ENCODE data around the gene OR10C1.
"Not testable (repeated sequence)": the region's sequence is repeated elsewhere in the genome, so short reads cannot be mapped to it uniquely, and the experiment has no call there.

The OR10C1 gene, protein sequence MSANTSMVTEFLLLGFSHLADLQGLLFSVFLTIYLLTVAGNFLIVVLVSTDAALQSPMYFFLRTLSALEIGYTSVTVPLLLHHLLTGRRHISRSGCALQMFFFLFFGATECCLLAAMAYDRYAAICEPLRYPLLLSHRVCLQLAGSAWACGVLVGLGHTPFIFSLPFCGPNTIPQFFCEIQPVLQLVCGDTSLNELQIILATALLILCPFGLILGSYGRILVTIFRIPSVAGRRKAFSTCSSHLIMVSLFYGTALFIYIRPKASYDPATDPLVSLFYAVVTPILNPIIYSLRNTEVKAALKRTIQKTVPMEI

DNA sequence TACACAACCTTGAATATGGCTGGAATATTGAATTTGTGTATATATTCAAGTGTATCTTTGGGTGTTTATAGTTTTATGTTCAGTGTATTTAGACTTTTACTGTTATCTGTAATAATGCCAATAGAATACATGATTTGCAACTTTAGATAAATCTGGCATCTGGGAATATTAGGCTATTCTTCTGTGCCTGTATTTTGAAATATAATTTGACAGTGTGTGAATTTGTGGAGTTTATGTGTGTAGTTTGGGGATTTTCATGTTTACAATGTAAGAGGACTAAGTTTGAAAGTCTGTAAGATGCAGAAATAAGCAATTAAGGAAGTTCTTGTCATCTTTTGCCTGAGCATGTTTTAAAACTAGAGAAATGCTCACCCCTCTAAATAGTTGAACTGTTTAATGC is at the start of gene OR10C1:
TSS of gene OR10C1 (plus strand) at position 301 of the 400 bp plus-strand sequence. CDS start 710 bp downstream, outside the sequence.
- DNase-seq (ENCODE audit: low read depth in 2 of 3, low spot score in 1 of 3): no peak

DNA sequence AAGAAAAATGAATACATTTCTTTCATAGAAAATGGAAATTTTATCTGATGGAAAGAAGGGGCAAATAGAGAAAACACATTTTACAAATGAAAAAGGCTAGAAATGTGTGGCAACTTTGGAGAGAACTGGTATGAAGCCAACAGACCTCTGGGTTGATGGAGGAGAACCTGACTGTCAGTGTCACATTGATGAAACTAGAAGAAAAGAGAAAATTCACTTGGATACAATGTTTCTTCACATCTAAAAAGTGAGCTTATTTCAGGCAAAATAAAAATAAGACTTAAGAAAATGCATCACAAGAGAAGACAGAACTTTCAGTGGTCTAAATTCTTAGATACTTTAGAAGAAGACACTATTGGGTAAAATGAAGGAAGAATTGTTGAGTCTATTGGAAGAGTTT is 43.8 kb upstream of the OR10C1 start, which contains the start of gene OR12D2:
TSS of gene OR12D2 (plus strand) at position 301 of the 400 bp plus-strand sequence. CDS start 1,069 bp downstream, outside the sequence.
- no peak for DNase-seq (ENCODE audit: low read depth in 2 of 3, low spot score in 1 of 3)

DNA sequence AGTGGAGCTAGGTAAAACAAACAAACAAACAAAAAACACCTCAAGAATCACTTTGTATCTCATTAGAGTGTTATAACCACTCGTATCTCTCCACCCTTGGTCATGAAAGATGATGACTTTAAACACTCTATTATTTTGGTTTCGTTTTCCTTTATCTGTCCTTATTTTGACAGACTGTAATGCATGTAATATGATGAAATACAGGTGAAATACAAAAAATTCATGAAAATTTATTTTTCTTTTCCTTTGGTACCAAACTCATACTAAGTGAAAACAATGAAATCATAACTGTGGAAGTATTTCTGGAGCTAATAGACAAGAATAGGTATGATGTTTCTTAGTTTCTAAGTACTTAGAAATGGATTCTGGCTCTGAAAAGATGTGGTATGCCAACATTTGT is 39.6 kb upstream of the OR10C1 start:
- DNase-seq (ENCODE audit: low read depth in 2 of 3, low spot score in 1 of 3): no peak

DNA sequence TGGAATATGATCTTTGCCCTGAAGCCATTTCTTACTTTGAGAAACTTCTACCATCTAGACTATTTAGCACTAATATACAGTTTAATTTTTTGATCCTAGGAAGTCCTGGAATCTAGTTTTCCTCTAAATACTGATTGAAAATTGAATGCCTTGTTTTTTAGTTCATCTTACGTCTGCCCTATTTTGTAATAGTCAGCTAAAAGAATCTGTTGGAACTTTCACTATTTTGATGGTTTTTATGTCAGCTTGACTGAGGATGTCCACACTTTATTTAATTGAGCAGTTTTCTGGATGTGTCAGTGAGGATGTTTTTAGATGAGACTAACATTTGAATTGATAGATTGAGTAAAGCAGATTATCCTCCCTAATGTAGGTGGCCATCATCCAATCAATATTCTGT is 35.3 kb upstream of the OR10C1 start:
- DNase-seq (ENCODE audit: low read depth in 2 of 3, low spot score in 1 of 3): no peak

DNA sequence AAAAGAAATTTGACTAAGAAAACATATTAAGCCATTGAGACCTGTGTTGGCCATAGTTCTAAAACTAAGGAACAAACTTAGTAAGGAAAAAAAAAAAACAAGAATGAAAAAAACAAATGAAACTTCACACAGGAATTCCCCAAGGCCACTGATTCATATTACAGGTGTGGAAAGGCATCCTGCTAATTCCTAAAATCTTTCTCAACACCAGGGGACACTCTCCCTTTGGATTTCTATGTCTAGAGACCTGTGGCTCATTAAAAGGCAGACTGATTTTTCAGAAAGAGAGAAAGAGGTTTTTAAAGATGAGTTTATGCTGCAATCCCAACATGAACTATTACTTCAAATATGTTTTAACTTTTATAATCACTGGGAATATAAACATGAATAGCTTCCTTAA is 24.5 kb upstream of the OR10C1 start, which contains the start of gene OR12D1:
TSS of gene OR12D1 (plus strand) at position 341 of the 400 bp plus-strand sequence.
- no peak for DNase-seq (ENCODE audit: low read depth in 2 of 3, low spot score in 1 of 3)

DNA sequence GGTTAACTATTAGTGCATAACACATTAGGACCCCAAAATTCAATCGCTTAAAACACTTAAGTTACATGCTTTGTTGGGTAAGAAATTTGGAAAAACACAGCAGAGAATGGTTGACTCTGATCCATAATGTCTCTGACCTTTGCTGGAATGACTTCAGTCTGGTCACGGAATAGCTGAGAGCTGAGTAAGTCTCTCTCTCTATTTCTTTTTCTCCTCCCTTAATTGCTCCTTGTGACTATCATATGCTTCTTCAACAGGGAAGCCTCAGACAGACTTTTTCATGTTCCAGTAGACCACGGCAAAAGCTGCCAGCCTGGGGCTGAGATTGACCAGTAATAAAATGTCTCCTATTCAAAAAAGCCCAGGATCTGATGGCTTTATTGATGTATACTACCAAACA is 19.6 kb upstream of the OR10C1 start:
- DNase-seq (ENCODE audit: low read depth in 2 of 3, low spot score in 1 of 3): no peak

DNA sequence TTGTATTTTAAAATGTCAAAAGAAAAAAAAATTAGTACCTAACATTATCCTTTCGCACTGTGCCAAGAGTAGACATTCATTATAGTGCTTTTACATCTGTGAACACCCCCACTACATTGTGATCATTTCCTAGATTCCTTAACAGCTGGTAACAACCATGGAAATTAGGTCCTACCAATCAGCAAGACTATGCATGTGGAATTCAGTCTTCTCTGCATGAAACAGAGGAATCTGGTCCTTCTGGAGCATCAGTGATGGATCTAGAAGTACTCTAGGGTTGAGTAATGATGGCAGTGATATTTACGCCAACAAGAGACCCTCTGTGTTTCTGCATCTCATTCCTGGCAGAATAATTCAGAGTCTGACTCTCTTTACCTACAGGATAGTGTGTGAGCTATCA is 14.9 kb upstream of the OR10C1 start:
- no peak for DNase-seq (ENCODE audit: low read depth in 2 of 3, low spot score in 1 of 3)

DNA sequence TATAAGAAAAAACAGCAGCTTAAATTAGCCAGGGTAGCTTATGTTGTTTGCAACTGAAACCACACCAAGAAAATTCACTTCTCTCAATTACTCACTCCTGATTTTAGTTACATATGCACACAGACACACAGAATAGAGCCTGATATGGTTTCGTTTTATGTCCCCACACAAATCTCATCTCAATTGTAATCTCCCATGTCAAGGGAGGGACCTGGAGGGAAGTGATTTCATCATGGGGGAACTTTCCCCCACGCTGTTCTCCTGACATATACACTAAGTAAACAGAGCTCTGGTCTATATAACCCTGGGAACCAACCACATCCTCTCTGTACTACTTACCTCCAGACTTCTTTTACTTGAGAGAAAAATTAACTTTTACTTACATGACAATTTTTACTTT is 14.5 kb upstream of the OR10C1 start:
- no peak for DNase-seq (ENCODE audit: low read depth in 2 of 3, low spot score in 1 of 3)

DNA sequence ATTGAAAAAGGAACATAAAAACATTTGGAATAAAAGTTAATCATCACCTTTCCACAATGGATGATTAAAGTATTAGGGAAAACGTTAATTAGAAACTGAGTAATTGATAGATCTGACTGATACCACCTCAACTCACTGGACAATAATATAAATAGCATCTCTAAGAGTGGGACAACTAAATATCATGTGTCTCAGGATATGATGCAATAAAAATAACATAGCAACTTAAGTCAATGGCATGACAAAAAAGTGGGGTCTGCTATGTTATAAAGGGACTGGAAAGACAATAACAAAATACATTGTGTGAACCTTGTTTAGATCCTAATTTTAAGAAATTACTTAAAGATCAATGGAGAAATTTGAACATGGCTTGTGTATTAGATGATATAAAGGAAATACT is 14.0 kb upstream of the OR10C1 start:
- no peak for DNase-seq (ENCODE audit: low read depth in 2 of 3, low spot score in 1 of 3)

DNA sequence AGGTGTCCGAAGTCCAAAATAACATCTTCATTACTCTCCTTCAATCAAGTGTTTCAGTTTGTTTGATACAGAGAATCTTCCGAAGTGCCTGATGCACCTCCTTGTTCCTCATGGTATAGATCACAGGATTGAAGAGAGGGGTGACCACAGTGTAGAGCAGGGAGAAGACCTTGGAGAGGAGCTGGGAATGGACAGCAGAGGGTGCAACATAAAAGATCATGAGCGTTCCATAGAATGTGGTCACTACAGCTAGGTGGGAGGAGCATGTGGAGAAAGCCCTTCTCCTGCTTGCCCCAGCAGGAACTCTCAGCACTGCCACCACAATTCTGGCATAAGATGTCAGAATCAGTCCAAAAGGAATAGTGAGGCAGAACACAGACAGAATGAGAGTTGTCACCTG is 12.5 kb upstream of the OR10C1 start:
- DNase-seq (ENCODE audit: low read depth in 2 of 3, low spot score in 1 of 3): no peak

DNA sequence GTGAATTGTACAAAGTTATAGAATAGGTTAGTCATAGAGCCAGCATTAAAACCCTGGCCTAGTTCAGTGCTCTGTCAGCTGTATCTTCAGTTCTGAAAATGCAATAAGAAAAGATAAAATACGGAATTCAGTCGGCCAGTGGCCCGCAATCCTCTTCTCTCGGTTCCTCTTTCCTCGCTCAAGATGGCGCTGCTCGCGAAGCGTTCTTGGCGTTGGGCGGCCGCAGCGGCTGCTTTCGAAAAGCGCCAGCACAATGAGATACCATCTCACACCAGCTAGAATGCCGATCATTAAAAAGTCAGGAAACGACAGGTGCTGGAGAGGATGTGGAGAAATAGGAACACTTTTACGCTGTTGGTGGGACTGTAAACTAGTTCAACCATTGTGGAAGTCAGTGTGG is 2.4 kb upstream of the OR10C1 start:
- DNase-seq (ENCODE audit: low read depth in 2 of 3, low spot score in 1 of 3): not testable (repeated sequence)

DNA sequence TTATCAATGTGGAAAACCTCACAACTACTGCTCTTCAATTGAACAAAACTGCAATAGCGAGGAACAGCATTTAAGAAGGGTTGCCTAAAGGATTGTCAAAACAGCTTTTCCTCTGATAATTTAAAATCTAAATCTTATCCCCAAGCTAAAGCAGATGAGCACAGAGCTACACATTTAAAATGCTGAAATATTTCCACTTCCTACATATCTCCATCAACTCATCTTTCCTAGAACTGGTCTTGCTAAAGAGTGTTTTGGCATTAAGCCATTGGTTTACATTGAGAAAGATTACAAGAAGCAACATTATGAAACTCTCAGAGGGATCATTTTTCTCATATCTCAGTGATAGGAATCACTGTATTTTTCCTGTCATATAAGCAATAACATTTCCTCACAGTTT is 3.6 kb downstream of the OR10C1 start:
- DNase-seq (ENCODE audit: low read depth in 2 of 3, low spot score in 1 of 3): no peak

DNA sequence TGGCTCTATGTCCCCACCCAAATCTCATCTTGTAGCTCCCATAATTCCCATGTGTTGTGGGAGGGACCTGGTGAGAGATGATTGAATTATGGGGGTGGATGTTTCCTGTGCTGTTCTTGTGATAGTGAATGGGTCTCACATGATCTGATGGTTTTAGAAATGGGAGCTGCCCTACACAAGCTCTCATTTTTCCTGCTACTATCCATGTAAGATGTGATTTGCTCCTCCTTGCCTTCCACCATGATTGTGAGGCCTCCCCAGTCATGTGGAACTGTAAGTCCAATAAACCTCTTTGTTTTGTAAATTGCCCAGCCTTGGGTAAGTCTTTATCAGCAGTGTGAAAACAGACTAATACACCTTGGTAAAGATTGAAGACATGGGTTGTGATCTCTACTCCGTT is 4.9 kb downstream of the OR10C1 start:
- DNase-seq (ENCODE audit: low read depth in 2 of 3, low spot score in 1 of 3): not testable (repeated sequence)

DNA sequence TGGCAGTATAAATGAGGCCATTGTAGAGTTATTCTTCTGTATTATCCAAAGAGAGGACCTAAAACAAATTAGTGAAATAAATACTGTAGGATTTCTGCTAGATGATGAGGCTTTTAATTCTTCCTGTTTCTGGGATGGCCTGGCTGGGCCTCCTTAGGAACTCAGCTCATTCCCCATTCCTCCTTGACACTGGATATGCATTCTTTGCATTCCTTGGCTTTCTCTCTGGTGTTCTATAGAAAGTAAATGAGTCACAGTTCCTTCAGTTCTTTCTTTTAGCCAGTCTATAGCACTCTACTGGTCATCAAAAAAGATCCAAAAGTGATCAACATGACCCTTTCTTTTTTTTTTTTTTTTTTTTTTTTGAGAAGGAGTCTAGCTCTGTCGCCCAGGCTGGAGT is 8.6 kb downstream of the OR10C1 start:
- DNase-seq (ENCODE audit: low read depth in 2 of 3, low spot score in 1 of 3): no peak

DNA sequence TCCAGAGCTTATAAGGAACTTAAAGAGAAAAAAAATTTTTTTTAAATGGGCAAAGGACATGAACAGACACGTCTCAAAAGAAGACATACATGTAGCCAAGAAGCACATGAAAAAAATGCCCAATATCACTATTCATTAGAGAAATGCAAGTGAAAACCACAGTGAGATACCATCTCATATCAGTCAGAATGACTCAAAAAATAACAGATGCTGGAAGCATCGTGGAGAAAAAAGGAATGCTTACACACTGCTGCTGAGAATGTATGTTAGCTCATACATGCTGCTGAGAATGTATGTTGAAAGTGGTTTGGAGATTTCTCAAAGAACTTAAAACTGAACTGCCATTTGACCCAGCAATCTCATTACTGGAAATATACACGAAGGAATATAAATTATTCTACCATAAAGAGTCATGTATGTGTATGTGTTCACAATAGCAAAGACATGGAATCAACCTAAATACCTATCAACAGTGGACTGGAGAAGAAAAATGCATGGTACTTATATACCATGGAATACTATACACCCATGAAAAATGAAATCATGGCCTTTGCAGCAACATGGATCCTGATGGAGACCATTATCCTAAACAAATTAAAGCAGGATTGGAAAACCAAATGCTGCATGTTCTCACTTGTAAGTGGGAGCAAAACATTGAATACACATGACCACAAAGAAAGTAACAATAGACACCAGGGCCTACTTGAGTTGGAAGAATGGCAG is 12.5 kb downstream of the OR10C1 start:
- no peak for DNase-seq (ENCODE audit: low read depth in 2 of 3, low spot score in 1 of 3)

DNA sequence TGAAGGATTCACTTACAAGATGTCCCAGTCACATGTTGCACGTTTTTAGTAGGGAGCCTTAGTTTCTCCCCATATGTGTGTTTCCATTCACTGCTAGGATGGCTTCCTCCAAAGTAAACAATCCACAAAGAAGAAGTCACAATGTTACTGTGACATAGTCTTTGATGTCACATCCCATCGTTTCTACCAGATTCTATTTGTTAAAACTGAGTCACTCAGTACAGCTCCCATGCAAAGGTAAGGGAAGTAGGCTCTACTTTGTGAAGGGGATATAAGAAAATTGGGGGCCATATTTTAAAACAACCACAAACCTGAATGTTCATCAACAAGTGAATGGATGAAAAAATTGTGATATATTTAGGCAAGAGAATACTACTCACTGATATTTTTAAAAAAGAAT is 17.9 kb downstream of the OR10C1 start, which contains the start of the genes OR11A1 and OR2H1:
TSS of gene OR11A1 (minus strand) at position 101 of the 400 bp plus-strand sequence. CDS start 29,430 bp downstream, outside the sequence.
TSS of gene OR2H1 (plus strand) at position 185 of the 400 bp plus-strand sequence. CDS start 4,615 bp downstream, outside the sequence.
- DNase-seq (ENCODE audit: low read depth in 2 of 3, low spot score in 1 of 3): no peak

DNA sequence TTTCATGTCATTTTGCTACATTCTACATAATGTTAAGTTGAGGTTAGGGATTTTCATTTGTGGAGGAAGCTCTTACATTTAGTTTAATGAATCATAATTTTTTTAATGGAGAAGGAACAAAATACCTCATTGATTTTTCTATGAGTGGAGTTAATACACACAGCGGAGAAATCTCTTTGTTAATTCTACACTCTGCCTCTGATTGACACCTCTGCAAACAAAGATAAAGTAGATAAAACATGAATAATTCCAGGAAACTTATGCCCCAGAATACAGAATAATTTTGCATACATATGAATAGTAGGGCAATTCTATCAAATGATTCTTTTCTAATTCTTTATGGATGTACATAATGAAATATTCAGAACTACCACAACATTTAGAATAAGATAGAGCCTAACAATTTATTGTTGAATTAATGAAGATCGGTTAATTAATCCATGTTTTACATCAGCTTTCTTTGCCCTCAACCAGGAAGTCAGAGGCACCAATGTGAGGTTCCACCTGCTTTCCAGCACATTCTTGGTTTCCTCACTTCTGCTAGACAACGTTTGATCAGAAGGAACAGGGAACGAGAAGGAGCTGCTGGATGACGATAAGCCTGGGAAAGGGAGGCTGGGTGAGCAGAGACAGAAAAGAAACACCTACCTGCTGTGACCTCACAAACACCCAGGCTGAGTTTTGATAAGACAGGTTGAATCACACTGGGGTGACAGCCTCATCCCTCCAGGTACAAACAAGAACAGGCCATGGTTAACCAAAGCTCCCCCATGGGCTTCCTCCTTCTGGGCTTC is 22.1 kb downstream of the OR10C1 start:
- DNase-seq (ENCODE audit: low read depth in 2 of 3, low spot score in 1 of 3): no peak

DNA sequence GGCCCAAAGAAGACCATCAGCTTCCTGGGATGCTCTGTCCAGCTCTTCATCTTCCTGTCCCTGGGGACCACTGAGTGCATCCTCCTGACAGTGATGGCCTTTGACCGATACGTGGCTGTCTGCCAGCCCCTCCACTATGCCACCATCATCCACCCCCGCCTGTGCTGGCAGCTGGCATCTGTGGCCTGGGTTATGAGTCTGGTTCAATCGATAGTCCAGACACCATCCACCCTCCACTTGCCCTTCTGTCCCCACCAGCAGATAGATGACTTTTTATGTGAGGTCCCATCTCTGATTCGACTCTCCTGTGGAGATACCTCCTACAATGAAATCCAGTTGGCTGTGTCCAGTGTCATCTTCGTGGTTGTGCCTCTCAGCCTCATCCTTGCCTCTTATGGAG is 22.9 kb downstream of the OR10C1 start:
- no peak for DNase-seq (ENCODE audit: low read depth in 2 of 3, low spot score in 1 of 3)

DNA sequence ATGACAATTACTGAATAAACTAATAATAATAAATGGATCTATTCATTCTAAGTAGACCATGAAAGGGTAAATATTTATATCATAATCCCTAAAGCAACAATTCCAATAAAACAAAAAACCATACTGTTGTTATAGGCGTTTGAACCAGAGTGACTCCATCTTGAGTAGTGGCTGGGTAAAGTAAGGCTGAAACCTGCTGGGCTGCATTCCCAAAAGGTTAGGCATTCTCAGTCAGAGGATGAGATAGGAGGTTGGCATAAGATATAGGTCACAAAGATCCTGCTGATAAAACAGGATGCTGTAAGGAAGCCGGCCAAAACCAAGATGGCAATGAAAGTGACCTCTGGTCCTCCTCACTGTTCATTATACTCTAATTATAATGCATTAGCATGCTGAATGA is 26.2 kb downstream of the OR10C1 start:
- DNase-seq (ENCODE audit: low read depth in 2 of 3, low spot score in 1 of 3): no peak

DNA sequence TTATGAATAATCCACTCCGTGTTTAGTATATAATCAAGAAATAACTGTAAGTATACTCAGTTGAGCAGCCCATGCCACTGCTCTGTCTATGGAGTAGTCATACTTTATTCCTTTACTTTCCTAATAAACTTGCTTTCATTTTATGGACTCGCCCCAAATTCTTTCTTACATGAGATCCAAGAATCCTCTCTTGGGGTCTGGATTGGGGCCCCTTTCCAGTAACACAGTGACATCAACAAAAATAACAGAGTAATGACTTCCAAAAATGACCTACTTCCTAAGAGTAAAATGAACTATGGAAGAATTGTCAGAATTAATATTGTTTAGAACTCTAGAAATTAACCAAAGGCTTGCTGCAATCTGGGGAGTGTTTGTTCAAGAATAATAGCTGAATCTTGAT is 26.7 kb downstream of the OR10C1 start:
- DNase-seq (ENCODE audit: low read depth in 2 of 3, low spot score in 1 of 3): no peak

DNA sequence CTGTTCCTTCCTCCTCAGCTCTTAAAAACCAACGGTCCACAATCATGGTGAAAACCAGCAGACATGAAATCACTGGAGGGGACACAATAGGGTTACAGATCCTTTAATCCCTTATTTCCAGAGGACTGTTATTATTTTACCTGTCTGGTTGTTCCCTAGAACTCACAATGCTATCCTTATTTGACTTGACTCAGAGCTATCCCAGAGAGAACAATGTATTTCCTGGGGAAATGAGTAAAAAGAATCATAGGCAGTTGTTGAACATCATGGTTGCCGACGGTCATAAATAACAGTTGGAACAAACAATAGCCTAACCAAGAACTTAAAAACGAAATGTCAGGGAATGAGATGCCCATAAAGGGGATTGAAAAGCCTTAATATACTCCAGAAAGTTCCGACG is 27.1 kb downstream of the OR10C1 start:
- DNase-seq (ENCODE audit: low read depth in 2 of 3, low spot score in 1 of 3): no peak

Data from stimulated activated CD4-positive, alpha-beta T cell treated with anti-CD3 and anti-CD28 coated beads, Interleukin-12 subunit alpha, Interleukin-12 subunit beta, amount 100 ng/mL, for 48 hours (primary cell).